ENCODE measurements around the gene SKIC2. TPM values are rescaled to one million over a fixed set of nuclear protein-coding genes. Genes with fewer than 3 reads are reported as not detected.

Gene SKIC2
- total and polyA plus RNA-seq, 10 of the 15 experiments (the other 5 are each of a cell fraction or from before 2014, with no cell fraction given) = 3.3 to 79.2 (median 32.5) TPM

DNA sequence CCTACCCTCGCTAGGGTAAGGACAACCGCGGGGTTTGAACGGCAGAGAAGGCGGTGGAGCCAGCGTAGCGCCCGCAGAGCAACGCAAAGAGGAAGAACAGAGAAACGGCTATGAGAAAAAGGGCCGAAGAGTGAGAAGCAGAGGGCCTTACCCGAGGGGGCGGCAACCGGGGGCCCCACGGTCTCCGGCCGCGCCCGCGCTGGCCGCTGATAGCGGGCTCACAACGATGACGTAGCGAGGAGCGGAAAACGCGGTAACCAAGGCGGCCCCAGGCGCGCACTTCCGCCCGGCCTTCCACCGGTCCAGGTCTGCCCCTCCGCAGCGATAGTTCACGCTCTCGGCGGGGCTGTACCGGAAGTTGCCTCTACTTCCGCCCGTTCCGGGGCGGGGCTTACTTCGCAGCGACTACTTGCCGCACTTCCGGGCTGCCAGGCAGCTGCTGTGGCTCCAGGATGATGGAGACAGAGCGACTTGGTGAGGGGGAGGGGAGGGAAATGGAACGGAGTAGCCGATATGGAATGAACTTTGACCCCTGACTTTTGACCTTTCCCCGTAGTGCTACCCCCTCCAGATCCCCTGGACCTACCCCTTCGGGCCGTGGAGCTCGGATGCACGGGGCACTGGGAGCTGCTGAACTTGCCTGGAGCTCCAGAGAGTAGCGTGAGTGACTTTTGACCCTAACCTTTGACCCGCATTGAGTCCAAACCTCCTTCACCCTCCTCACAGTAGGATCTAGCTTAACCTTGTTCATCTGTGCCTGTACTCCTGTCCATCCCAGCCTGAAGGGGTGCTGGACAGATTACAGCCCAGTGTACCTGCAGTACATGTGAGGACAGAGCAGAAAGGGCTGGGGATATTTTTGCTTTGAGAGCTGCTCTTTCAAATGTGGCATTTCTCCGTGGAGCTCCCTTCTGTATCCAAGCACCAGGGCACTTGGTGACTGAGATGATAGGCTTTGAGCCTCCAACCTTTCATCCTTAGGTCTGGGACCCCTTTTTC, at the start of gene SKIC2, which contains the start of gene NELFE (continued):
- TF ChIP-seq YY1 (IDR thresholded peaks at IDR 0.05; ENCODE audit: low read depth, low read length) = peak; percentile 67
- peak; percentile 96 for TF ChIP-seq NR2C2 (IDR thresholded peaks at IDR 0.05; ENCODE audit: borderline replicate concordance, control insufficient read depth, insufficient read length, low read depth)
- TF ChIP-seq TCF12 (IDR thresholded peaks at IDR 0.05; ENCODE audit: low read depth, low read length) = peak; percentile 90; the same call in 1 of the 2 replicates
- no peak for TF ChIP-seq NFYB (IDR thresholded peaks at IDR 0.05; ENCODE audit: insufficient read depth, low read depth, low read length)
- TF ChIP-seq SRF (IDR thresholded peaks at IDR 0.05; ENCODE audit: low read depth in 2 of 2, low read length in 2 of 2) = peak; percentile 59 to 78
- TF ChIP-seq TBL1XR1 (IDR thresholded peaks at IDR 0.05; ENCODE audit: low read depth, low read length) = peak; percentile 42; the same call in 1 of the 2 replicates
- peak; percentile 59 for TF ChIP-seq FOXK2 (IDR thresholded peaks at IDR 0.05)
- TF ChIP-seq EZH2 (IDR thresholded peaks at IDR 0.05; ENCODE audit: borderline replicate concordance, control insufficient read depth, low read depth, low read length) = no peak
- no peak for TF ChIP-seq ESRRA (IDR thresholded peaks at IDR 0.05; ENCODE audit: low read length)
- TF ChIP-seq CHD2 (IDR thresholded peaks at IDR 0.05; ENCODE audit: borderline replicate concordance, low read depth, low read length) = peak; percentile 85
- peak in 1 of 2 experiments; percentile 42; a peak in 1 of 4 replicates for TF ChIP-seq EP300 (IDR thresholded peaks at IDR 0.05; ENCODE audit: borderline replicate concordance in 1 of 2, control insufficient read depth in 1 of 2, low read depth in 2 of 2, low read length in 2 of 2)
- TF ChIP-seq ZBTB40 (IDR thresholded peaks at IDR 0.05; ENCODE audit: borderline replicate concordance) = peak; percentile 97
- TF ChIP-seq RB1 (IDR thresholded peaks at IDR 0.05; ENCODE audit: borderline replicate concordance) = no peak
- TF ChIP-seq, protein P1, sequence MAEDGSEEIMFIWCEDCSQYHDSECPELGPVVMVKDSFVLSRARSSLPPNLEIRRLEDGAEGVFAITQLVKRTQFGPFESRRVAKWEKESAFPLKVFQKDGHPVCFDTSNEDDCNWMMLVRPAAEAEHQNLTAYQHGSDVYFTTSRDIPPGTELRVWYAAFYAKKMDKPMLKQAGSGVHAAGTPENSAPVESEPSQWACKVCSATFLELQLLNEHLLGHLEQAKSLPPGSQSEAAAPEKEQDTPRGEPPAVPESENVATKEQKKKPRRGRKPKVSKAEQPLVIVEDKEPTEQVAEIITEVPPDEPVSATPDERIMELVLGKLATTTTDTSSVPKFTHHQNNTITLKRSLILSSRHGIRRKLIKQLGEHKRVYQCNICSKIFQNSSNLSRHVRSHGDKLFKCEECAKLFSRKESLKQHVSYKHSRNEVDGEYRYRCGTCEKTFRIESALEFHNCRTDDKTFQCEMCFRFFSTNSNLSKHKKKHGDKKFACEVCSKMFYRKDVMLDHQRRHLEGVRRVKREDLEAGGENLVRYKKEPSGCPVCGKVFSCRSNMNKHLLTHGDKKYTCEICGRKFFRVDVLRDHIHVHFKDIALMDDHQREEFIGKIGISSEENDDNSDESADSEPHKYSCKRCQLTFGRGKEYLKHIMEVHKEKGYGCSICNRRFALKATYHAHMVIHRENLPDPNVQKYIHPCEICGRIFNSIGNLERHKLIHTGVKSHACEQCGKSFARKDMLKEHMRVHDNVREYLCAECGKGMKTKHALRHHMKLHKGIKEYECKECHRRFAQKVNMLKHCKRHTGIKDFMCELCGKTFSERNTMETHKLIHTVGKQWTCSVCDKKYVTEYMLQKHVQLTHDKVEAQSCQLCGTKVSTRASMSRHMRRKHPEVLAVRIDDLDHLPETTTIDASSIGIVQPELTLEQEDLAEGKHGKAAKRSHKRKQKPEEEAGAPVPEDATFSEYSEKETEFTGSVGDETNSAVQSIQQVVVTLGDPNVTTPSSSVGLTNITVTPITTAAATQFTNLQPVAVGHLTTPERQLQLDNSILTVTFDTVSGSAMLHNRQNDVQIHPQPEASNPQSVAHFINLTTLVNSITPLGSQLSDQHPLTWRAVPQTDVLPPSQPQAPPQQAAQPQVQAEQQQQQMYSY (CRISPR knock-in tag; IDR thresholded peaks at IDR 0.05) = no peak
- TF ChIP-seq, protein P2, sequence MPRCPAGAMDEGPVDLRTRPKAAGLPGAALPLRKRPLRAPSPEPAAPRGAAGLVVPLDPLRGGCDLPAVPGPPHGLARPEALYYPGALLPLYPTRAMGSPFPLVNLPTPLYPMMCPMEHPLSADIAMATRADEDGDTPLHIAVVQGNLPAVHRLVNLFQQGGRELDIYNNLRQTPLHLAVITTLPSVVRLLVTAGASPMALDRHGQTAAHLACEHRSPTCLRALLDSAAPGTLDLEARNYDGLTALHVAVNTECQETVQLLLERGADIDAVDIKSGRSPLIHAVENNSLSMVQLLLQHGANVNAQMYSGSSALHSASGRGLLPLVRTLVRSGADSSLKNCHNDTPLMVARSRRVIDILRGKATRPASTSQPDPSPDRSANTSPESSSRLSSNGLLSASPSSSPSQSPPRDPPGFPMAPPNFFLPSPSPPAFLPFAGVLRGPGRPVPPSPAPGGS (IDR thresholded peaks at IDR 0.05; ENCODE audit: borderline replicate concordance, insufficient read depth, low read depth, low read length, poor library complexity, severe bottlenecking) = peak; percentile 22
- peak; percentile 99 for TF ChIP-seq TAF1 (IDR thresholded peaks at IDR 0.05; ENCODE audit: borderline replicate concordance, low read depth, low read length)
- peak; percentile 8; the same call in 1 of the 2 replicates for TF ChIP-seq MEF2A (IDR thresholded peaks at IDR 0.05; ENCODE audit: insufficient read depth, low read depth, low read length)
- peak; percentile 63 for TF ChIP-seq SPI1 (IDR thresholded peaks at IDR 0.05; ENCODE audit: borderline replicate concordance, insufficient read depth, low read depth, low read length)

All from GM12878 (cell line).